Effector CD8-positive, alpha-beta T cell (primary cell): ENCODE measurements around the gene MICA.

Source experiments
- DNase-seq: peaks from one replicate; lab custom pipeline; 2025; lab: John Stamatoyannopoulos, UW

Gene MICA

GRCh38 chr6:31460361-31461025, 57.1 kb downstream of the MICA start:
- DNase-seq: no peak

GRCh38 chr6:31462026-31462963, 58.9 kb downstream of the MICA start:
- DNase-seq: no peak

- DNase-seq: peak; percentile 91
These were observed 59.8 kb downstream of the MICA start for GRCh38 chr6:31462964-31463870.

- no peak for DNase-seq
These were observed 61.1 kb downstream of the MICA start for GRCh38 chr6:31464252-31465184.
